A673 (cell line): ENCODE data around the gene DPCD. TPM values are rescaled to one million over a fixed set of nuclear protein-coding genes. Genes with fewer than 3 reads are reported as not detected.

Source experiments
- BruUV-seq: library from RNA; stranded (reverse); fragments of 400-500 nt; replicated peaks from 2 replicates; lab custom pipeline; 2021; lab: Mats Ljungman, UMichigan
- CTCF ChIA-PET: fragments of 300-600 bp; sonication (Branson Sonifier 250); formaldehyde crosslinking; loops from one replicate; lab custom pipeline; 2022; ENCODE audit warnings: antibody characterized with exemption; lab: Charles Lee
- POLR2A ChIA-PET: fragments of 300-600 bp; sonication (Branson Sonifier 250); formaldehyde crosslinking; loops from one replicate; lab custom pipeline; 2022; ENCODE audit warnings: antibody characterized with exemption; ENCODE audit not compliant: low non-redundant PET; lab: Charles Lee
- DNase-seq: peaks from one replicate; pipeline ENCODE4 v3.0.0-alpha.2; 2015; ENCODE audit warnings: low spot score
- H3K27ac ChIP-seq: fragments of 200-600 bp; sonication (generic); 2 replicates; pipeline ENCODE4 v1.5.1; 2016; ENCODE audit warnings: mixed run types, low read depth, mild to moderate bottlenecking, mixed read lengths, antibody characterized with exemption, low read length; ENCODE audit not compliant: poor library complexity, severe bottlenecking
- H3K27me3 ChIP-seq: fragments of 200-600 bp; sonication (generic); replicated peaks from 2 replicates; pipeline ENCODE4 v1.6.1; 2017; ENCODE audit warnings: mixed run types, low read depth, mild to moderate bottlenecking, mixed read lengths, antibody characterized with exemption, low read length; ENCODE audit not compliant: insufficient read depth, poor library complexity
- H3K36me3 ChIP-seq: fragments of 200-600 bp; sonication (generic); 2 replicates; pipeline ENCODE4 v1.6.1; 2016; ENCODE audit warnings: mixed run types, mild to moderate bottlenecking, mixed read lengths, antibody characterized with exemption, low read length; ENCODE audit not compliant: insufficient read depth, poor library complexity, severe bottlenecking
- H3K4me1 ChIP-seq: fragments of 200-600 bp; sonication (generic); 2 replicates; pipeline ENCODE4 v1.6.1; 2017; ENCODE audit warnings: mixed run types, mild to moderate bottlenecking, mixed read lengths, antibody characterized with exemption, low read length; ENCODE audit not compliant: insufficient read depth, poor library complexity, severe bottlenecking
- H3K4me3 ChIP-seq: fragments of 200-600 bp; sonication (generic); 2 replicates; pipeline ENCODE4 v1.5.1; 2016; ENCODE audit warnings: low read depth, mixed run types, mild to moderate bottlenecking, mixed read lengths, low read length; ENCODE audit not compliant: poor library complexity, severe bottlenecking
- H3K9me3 ChIP-seq: fragments of 200-600 bp; sonication (generic); 2 replicates; pipeline ENCODE4 v1.6.1; 2016; ENCODE audit warnings: mixed run types, low read depth, mild to moderate bottlenecking, mixed read lengths, antibody characterized with exemption, low read length; ENCODE audit not compliant: poor library complexity, severe bottlenecking
- EZH2 ChIP-seq: fragments of 200-600 bp; sonication (generic); IDR thresholded peaks from 2 replicates; pipeline ENCODE4 v1.6.1; 2017; ENCODE audit warnings: borderline replicate concordance, low read depth, mild to moderate bottlenecking, mixed read lengths, antibody characterized with exemption, low read length; ENCODE audit not compliant: poor library complexity, severe bottlenecking
- intact Hi-C: fragments of 100-400 bp; cut with micrococcal nuclease; formaldehyde crosslinking; loops from one replicate; pipeline ENCODE4 v1.10.0; 2022; ENCODE audit not compliant: unreplicated experiment
- total RNA-seq: library from RNA; stranded (reverse); gene quantifications from 2 replicates; pipeline ENCODE4 v1.2.3, GENCODE V29; 2021
- TF ChIP-seq, protein P1 (sequence below): fragments of 300-800, 200-600 bp; sonication (generic); conservative IDR thresholded peaks from 2 replicates; pipeline ENCODE4 v1.5.1; 2017; ENCODE audit warnings: low read depth, mild to moderate bottlenecking, antibody characterized with exemption, low read length, moderate library complexity, mixed read lengths

The DPCD gene
- total RNA-seq, 1 experiment from 2014 or later = 32.5 TPM

DNA sequence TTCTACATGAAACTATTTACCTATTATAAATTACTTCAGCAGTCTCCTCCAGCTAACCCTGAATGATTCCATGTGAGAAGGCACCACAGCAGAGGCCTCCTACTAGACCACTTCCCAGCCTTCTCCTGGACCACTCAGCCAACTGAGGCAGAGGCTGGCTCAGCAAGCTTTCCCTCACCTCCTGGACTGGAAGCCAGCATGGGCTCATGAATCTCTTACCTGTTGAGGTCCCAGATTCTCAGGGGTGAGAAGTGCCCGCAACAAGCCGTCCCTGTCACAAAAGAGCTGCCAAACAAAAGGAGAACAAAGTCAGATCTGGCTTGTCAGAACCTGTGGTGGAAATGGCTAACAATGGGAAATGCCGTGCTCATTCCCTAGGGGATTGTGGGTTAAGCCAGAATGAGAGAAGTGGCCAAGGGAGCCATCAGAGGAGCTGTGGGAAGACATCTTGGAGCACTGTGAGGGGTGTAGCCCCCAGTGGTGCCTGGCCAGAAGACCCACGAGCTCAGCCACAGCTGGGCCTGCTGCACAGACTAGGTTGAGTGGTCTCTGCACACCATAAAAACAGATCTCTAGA is 36.5 kb downstream of the DPCD start:
- CTCF ChIA-PET = no interaction called here
- BruUV-seq = no TSS peak
- intact Hi-C loops = no loop called here
- Histone ChIP-seq H3K9me3 (no peaks in the 10 kb centered on the region), H3K36me3 (no peaks in the 10 kb centered on the region), H3K4me3 (no peak overlapping the region), H3K27ac (no peak overlapping the region), H3K27me3 (no peaks in the 10 kb centered on the region), H3K4me1 (no peaks in the 10 kb centered on the region)
- TF ChIP-seq, protein P1, sequence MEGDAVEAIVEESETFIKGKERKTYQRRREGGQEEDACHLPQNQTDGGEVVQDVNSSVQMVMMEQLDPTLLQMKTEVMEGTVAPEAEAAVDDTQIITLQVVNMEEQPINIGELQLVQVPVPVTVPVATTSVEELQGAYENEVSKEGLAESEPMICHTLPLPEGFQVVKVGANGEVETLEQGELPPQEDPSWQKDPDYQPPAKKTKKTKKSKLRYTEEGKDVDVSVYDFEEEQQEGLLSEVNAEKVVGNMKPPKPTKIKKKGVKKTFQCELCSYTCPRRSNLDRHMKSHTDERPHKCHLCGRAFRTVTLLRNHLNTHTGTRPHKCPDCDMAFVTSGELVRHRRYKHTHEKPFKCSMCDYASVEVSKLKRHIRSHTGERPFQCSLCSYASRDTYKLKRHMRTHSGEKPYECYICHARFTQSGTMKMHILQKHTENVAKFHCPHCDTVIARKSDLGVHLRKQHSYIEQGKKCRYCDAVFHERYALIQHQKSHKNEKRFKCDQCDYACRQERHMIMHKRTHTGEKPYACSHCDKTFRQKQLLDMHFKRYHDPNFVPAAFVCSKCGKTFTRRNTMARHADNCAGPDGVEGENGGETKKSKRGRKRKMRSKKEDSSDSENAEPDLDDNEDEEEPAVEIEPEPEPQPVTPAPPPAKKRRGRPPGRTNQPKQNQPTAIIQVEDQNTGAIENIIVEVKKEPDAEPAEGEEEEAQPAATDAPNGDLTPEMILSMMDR = no peak
- TF ChIP-seq EZH2 = no peak
- POLR2A ChIA-PET = no interaction called here
- no peak for DNase-seq

DNA sequence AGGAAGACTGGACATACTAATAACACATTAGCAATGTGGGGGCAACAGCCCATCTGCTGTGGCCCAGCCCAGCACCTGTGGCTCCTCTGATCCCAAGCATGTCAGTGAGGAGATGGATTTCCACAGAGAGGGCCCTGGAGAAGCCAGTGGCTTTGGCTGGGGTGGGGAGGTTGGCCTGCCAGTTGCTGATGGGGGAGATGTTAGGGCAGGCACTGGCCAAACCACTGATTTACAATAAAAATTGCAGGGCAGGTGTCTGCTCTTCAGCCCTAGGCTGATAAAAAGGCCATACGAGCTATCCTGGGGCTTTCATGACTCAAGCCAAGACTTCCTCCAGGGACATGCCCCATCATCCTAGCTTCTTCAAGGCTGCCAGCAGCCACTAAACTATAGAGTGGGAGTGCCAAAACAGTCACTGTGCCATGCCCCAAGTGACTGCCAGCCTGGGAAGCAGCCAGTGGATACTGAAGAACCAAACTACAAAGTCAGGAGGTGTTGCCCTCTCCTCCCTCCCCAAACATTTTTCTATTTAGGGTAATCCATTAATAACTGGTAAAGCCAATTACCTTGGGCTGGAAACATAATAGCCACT is 37.8 kb downstream of the DPCD start:
- POLR2A ChIA-PET = no interaction called here
- intact Hi-C loops = no loop called here
- no TSS peak for BruUV-seq
- TF ChIP-seq, protein P1 = no peak
- no peak for TF ChIP-seq EZH2
- no peaks in the 10 kb centered on the region for H3K36me3 ChIP-seq
- no peak for DNase-seq
- CTCF ChIA-PET = no interaction called here
- H3K4me1 ChIP-seq = no peaks in the 10 kb centered on the region
- H3K27me3 ChIP-seq = no peaks in the 10 kb centered on the region
- H3K27ac ChIP-seq = no peak overlapping the region
- H3K9me3 ChIP-seq = no peaks in the 10 kb centered on the region
- no peak overlapping the region for H3K4me3 ChIP-seq

DNA sequence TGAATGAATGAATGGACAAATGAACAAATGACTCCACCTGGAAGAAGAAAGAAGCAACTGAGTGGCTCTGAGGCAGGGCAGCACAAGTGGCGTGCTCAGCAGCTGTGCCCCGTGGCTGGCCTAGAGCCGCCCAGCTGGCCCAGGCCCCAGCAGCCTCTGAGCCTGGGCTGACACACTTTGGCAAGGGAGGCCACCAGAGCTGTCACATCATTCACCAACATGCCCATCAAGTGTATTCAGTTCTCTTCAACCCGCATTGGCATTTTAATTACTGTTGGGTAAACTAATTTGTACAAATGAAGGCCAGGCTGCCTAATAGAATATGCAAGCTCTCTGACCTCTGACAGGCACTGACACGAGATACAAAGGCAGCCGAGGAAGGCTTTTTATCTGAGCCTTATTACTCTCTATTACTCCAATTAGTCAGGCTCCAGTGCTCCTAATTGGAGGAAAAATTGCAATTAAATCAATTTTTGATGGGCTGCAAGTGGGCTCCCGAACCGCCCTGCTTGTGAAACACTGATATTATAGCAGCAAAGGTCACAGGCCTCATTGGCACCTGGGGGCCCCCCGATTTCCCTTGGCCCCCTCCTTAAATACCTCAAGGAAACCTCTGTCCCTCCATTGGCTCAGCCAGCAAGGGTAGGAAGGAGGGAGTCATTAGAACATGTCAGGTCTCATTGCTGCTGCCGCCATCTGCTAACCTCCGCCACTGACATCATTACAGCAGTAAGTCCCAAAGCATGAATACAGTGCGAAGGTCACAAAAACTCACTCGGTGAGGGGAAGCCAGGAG is 41.9 kb downstream of the DPCD start:
- no TSS peak for BruUV-seq
- POLR2A ChIA-PET = no interaction called here

More for the DNA sequence above, 41.9 kb downstream of the DPCD start:
- Histone ChIP-seq H3K27me3 (no peaks in the 10 kb centered on the region), H3K9me3 (no peaks in the 10 kb centered on the region), H3K36me3 (no peaks in the 10 kb centered on the region), H3K4me1 (no peaks in the 10 kb centered on the region), H3K27ac (no peak overlapping the region), H3K4me3 (no peak overlapping the region)
- DNase-seq = no peak
- no peak for TF ChIP-seq EZH2
- TF ChIP-seq, protein P1 = no peak
- CTCF ChIA-PET = interaction anchor here (0.6 kb wide), 1 partner anchor 1062 kb away, joined by 3 read pairs; no protein-coding TSS in a partner anchor
- intact Hi-C loops = no loop called here
